H1 (cell line): ENCODE results near the gene MEIS3. TPM values are rescaled to one million over a fixed set of nuclear protein-coding genes. Genes with fewer than 3 reads are reported as not detected.

Experiments used
- CTCF ChIA-PET: fragments of 300-600 bp; sonication (Branson Sonifier 250); formaldehyde crosslinking; loops from one replicate; lab custom pipeline; 2021; ENCODE audit not compliant: partially characterized antibody; lab: Charles Lee
- POLR2A ChIA-PET: fragments of 300-600 bp; sonication (Branson Sonifier 250); formaldehyde crosslinking; loops from one replicate; lab custom pipeline; 2021; ENCODE audit warnings: inconsistent platforms; ENCODE audit not compliant: partially characterized antibody; lab: Charles Lee
- DNase-seq, 2 experiments: peaks; one replicate each; pipeline versions ENCODE4 v3.0.0 to v3.0.0-alpha.2; 2010 to 2022; ENCODE audit warnings: low spot score in 2 of 2, low read depth in 1 of 2, mixed read lengths in 1 of 2
- FAIRE-seq: peaks from 2 replicates; lab custom pipeline; 2011; peaks lifted over from hg19 to GRCh38; lab: Jason Lieb, UNC
- H2AFZ ChIP-seq: 2 replicates; pipeline ENCODE4 v1.8.1; 2012; ENCODE audit warnings: low read length, inconsistent platforms
- H2AK5ac ChIP-seq: 2 replicates; pipeline ENCODE4 v1.6.1; 2013; ENCODE audit warnings: low read depth, low read length
- H2BK120ac ChIP-seq: replicated peaks from 2 replicates; pipeline ENCODE3; 2013; ENCODE audit warnings: low read depth, low read length, inconsistent platforms
- H2BK12ac ChIP-seq: 2 replicates; pipeline ENCODE4 v1.6.1; 2013; ENCODE audit warnings: low read depth, low read length
- H2BK15ac ChIP-seq: 2 replicates; pipeline ENCODE4 v1.6.1; 2013; ENCODE audit warnings: low read length
- H2BK20ac ChIP-seq: 2 replicates; pipeline ENCODE4 v1.6.1; 2013; ENCODE audit warnings: low read length
- H2BK5ac ChIP-seq: 2 replicates; pipeline ENCODE4 v1.6.1; 2013; ENCODE audit warnings: low read depth, low read length
- H3K14ac ChIP-seq: 2 replicates; pipeline ENCODE4 v1.6.1; 2013; ENCODE audit warnings: inconsistent platforms; ENCODE audit not compliant: insufficient read length
- H3K18ac ChIP-seq: 2 replicates; pipeline ENCODE4 v1.6.1; 2013; ENCODE audit warnings: low read length; ENCODE audit errors: extremely low read depth
- H3K23ac ChIP-seq: 2 replicates; pipeline ENCODE4 v1.6.1; 2013; ENCODE audit warnings: inconsistent platforms; ENCODE audit not compliant: insufficient read length
- H3K23me2 ChIP-seq: 2 replicates; pipeline ENCODE4 v1.6.1; 2013; ENCODE audit warnings: low read depth, low read length
- H3K27ac ChIP-seq: 2 replicates; pipeline ENCODE4 v1.6.1; 2011; ENCODE audit warnings: low read depth, low read length, inconsistent platforms
- H3K27me3 ChIP-seq, 4 experiments: replicated peaks in 1 of 4; 1 replicate in 1 of 4; 2 replicates in 3 of 4; pipeline versions ENCODE4 v1.6.1 to v1.8.1; 2011 to 2013; ENCODE audit warnings: low read length in 3 of 4, mild to moderate bottlenecking in 3 of 4, inconsistent platforms in 2 of 4, mixed read lengths in 2 of 4, moderate library complexity in 1 of 4; ENCODE audit not compliant: control insufficient read depth in 3 of 4, insufficient read depth in 3 of 4; ENCODE audit errors: extremely low read depth in 1 of 4
- H3K36me3 ChIP-seq, 4 experiments: 2 replicates each; pipeline versions ENCODE4 v1.6.1 to v1.8.1; 2011 to 2013; ENCODE audit warnings: mild to moderate bottlenecking in 4 of 4, low read length in 3 of 4, moderate library complexity in 2 of 4, control low read depth in 1 of 4, inconsistent platforms in 1 of 4; ENCODE audit not compliant: insufficient read depth in 4 of 4, control insufficient read depth in 2 of 4
- H3K4ac ChIP-seq: replicated peaks from 2 replicates; pipeline ENCODE3; 2013; ENCODE audit warnings: low read length, low read depth, mixed read lengths, inconsistent platforms; ENCODE audit not compliant: insufficient read length
- H3K4me1 ChIP-seq, 4 experiments: replicated peaks in 1 of 4; 1 replicate in 1 of 4; 2 replicates in 3 of 4; pipeline versions ENCODE4 v1.6.1 to v1.8.1; 2011 to 2013; ENCODE audit warnings: low read length in 3 of 4, inconsistent platforms in 2 of 4, mixed read lengths in 1 of 4; ENCODE audit not compliant: insufficient read depth in 4 of 4, control insufficient read depth in 3 of 4
- H3K4me2 ChIP-seq, 2 experiments: 2 replicates each; pipeline versions ENCODE4 v1.6.1 to v1.8.1; 2011 to 2013; ENCODE audit warnings: low read depth in 2 of 2, low read length in 2 of 2, control low read depth in 1 of 2, inconsistent platforms in 1 of 2, mild to moderate bottlenecking in 1 of 2; ENCODE audit not compliant: insufficient read depth in 1 of 2
- H3K4me3 ChIP-seq, 4 experiments: fragments of 200-600, 300-600 bp in 1 of 4; sonication (generic), shearing (Covaris generic), sonication (Bioruptor Twin) in 1 of 4; 2 replicates each; pipeline versions ENCODE4 v1.5.1 to v1.8.1; 2011 to 2016; ENCODE audit warnings: low read length in 4 of 4, low read depth in 3 of 4, control low read depth in 2 of 4, inconsistent platforms in 2 of 4, mild to moderate bottlenecking in 2 of 4, mixed read lengths in 1 of 4, moderate library complexity in 1 of 4; ENCODE audit not compliant: insufficient read depth in 2 of 4; ENCODE audit errors: extremely low read depth in 1 of 4
- H3K56ac ChIP-seq: replicated peaks from 2 replicates; pipeline ENCODE3; 2013; ENCODE audit warnings: low read depth, mild to moderate bottlenecking, mixed read lengths, low read length, inconsistent platforms; ENCODE audit not compliant: insufficient read length
- H3K79me1 ChIP-seq: 2 replicates; pipeline ENCODE4 v1.6.1; 2013; ENCODE audit warnings: low read depth, low read length, control low read depth
- H3K79me2 ChIP-seq, 2 experiments: 2 replicates each; pipeline versions ENCODE4 v1.6.1 to v1.8.1; 2012 to 2013; ENCODE audit warnings: low read length in 2 of 2, mild to moderate bottlenecking in 2 of 2, inconsistent platforms in 1 of 2; ENCODE audit not compliant: insufficient read depth in 2 of 2, control insufficient read depth in 1 of 2
- H3K9ac ChIP-seq, 4 experiments: replicated peaks in 1 of 4; 1 replicate in 1 of 4; 2 replicates in 3 of 4; pipeline versions ENCODE4 v1.6.1 to v1.8.1; 2011 to 2013; ENCODE audit warnings: low read depth in 3 of 4, low read length in 3 of 4, control low read depth in 2 of 4, mild to moderate bottlenecking in 2 of 4, moderate library complexity in 2 of 4, inconsistent platforms in 1 of 4; ENCODE audit errors: extremely low read depth in 1 of 4
- H3K9me3 ChIP-seq, 2 experiments: 2 replicates each; pipeline versions ENCODE4 v1.6.1 to v1.8.1; 2012 to 2013; ENCODE audit warnings: mild to moderate bottlenecking in 2 of 2, moderate library complexity in 2 of 2, control low read depth in 1 of 2, inconsistent platforms in 1 of 2, low read depth in 1 of 2, low read length in 1 of 2, mixed read lengths in 1 of 2; ENCODE audit not compliant: insufficient read depth in 2 of 2
- H4K20me1 ChIP-seq, 2 experiments: replicated peaks in 1 of 2; 2 replicates each; pipeline versions ENCODE3 to v1.8.1; 2011 to 2013; ENCODE audit warnings: inconsistent platforms in 2 of 2, low read length in 2 of 2, mild to moderate bottlenecking in 1 of 2; ENCODE audit not compliant: insufficient read depth in 2 of 2, control insufficient read depth in 1 of 2
- H4K5ac ChIP-seq: 2 replicates; pipeline ENCODE4 v1.6.1; 2013; ENCODE audit warnings: low read length, low read depth, mixed read lengths, inconsistent platforms; ENCODE audit not compliant: insufficient read length
- H4K8ac ChIP-seq: 2 replicates; pipeline ENCODE4 v1.8.0; 2013; ENCODE audit warnings: mild to moderate bottlenecking, moderate library complexity, low read length, inconsistent platforms; ENCODE audit not compliant: insufficient read depth; ENCODE audit errors: extremely low read depth
- H4K91ac ChIP-seq: replicated peaks from 2 replicates; pipeline ENCODE3; 2013; ENCODE audit warnings: low read length, mixed read lengths, inconsistent platforms; ENCODE audit not compliant: insufficient read length
- BACH1 ChIP-seq: IDR thresholded peaks from 2 replicates; pipeline ENCODE4 v1.6.1; 2012; ENCODE audit warnings: low read length, improper control_type of control experiment
- MAFK ChIP-seq: IDR thresholded peaks from 2 replicates; pipeline ENCODE4 v1.6.1; 2012; ENCODE audit warnings: low read depth, mild to moderate bottlenecking, improper control_type of control experiment, low read length
- TAF1 ChIP-seq: IDR thresholded peaks from 2 replicates; pipeline ENCODE4 v1.6.1; 2011; ENCODE audit warnings: mild to moderate bottlenecking, low read depth, low read length
- WGBS, 2 experiments: shearing (Covaris generic) in 1 of 2; methylation state at CpG; one replicate each; pipeline versions ENCODE4 v1.1.6 to v1.1.7; 2013 to 2015; ENCODE audit warnings: low lambda C conversion rate in 2 of 2, mixed read lengths in 2 of 2, inconsistent platforms in 1 of 2, low coverage in 1 of 2, missing lambda C conversion rate in 1 of 2; ENCODE audit not compliant: insufficient replicate concordance in 2 of 2, insufficient coverage in 1 of 2, insufficient read length in 1 of 2; ENCODE audit errors: extremely low coverage in 1 of 2, missing lambda C conversion rate in 1 of 2; 5-methylcytosine and 5-hydroxymethylcytosine counted together
- polyA plus RNA-seq, 7 experiments: library from polyadenylated mRNA; depleted of rRNA in 3 of 7; stranded (reverse) in 5 of 7; unstranded in 2 of 7; fragments of >200 nt in 5 of 7; fragments of 200-250 nt in 2 of 7; gene quantifications; 1 replicate in 5 of 7; 2 replicates in 1 of 7; 4 replicates in 1 of 7; pipeline versions ENCODE4 v1.2.1 to v1.2.3, GENCODE V29; 2011 to 2013; ENCODE audit warnings: missing spikeins in 2 of 7, mixed read lengths in 2 of 7
- total RNA-seq: library from RNA; stranded (reverse); fragmentation: NEBNext Ultra II Directional; extraction: Animal tissue kit (Norgen Biotek cat#: 25700); gene quantifications from 2 replicates; pipeline ENCODE4 v1.2.1, GENCODE V29; 2021

The MEIS3 gene
- total and polyA plus RNA-seq, 2 of the 8 experiments (the other 6 are each of a cell fraction or from before 2014, with no cell fraction given), result 24.5 to 28.2 TPM

DNA sequence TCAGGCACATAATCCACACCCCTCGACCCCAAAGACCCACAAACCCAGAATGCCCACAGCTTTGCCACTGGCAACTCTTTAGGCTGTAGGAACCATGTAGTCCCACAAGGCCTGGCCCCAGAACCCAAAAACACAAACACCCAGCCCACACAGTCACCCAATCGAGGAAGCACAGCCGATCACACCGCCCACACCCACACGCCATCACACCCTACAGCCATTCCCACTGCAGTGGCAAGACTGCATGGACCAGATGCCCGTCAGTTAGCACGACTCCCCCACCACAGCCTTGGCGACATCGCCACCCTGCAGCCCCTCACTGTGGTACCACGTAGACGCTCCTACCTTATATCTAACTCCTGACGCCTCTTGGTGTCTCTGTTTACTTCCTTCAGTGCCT, 24.0 kb upstream of the MEIS3 start:
- TF ChIP-seq TAF1, result no peak
- no peak for TF ChIP-seq BACH1
- TF ChIP-seq MAFK, result no peak
- no peak overlapping the region for H3K56ac ChIP-seq
- no peak overlapping the region for H3K27ac ChIP-seq
- H2BK120ac ChIP-seq, result no peak overlapping the region
- no peak overlapping the region for H2BK5ac ChIP-seq
- no peak overlapping the region for H3K18ac ChIP-seq
- 79% methylated on average over 12 of the region's 12 CpGs; no CpG with 5 or more reads in 1 of the 2 experiments for WGBS, 2 experiments
- no peak overlapping the region for H2BK20ac ChIP-seq
- peaks cover 0 to 8% (median 7%) of the 10 kb centered on the region in 4 experiments; a peak in 5 of 7 replicates for H3K27me3 ChIP-seq
- peaks cover 21% of the 10 kb centered on the region; the same call in 1 of the 2 replicates for H3K23me2 ChIP-seq
- FAIRE-seq (no peak), DNase-seq (no peak)
- no peak overlapping the region for H4K5ac ChIP-seq
- peaks cover 2 to 13% (median 9%) of the 10 kb centered on the region in 4 experiments for H3K4me1 ChIP-seq
- CTCF ChIA-PET, result interaction anchor here (0.8 to 24.5 kb wide), 3 partner anchors 40 to 264 kb away, joined by 3 to 436 read pairs (median 3); partner anchors contain the start of genes EHD2 and KPTN
- no peak overlapping the region for H4K8ac ChIP-seq
- no peaks in the 10 kb centered on the region for H3K36me3 ChIP-seq
- no peak overlapping the region for H2BK12ac ChIP-seq
- no peaks in the 10 kb centered on the region for H3K9me3 ChIP-seq
- no peak overlapping the region for H3K23ac ChIP-seq
- no peak overlapping the region for H3K4me3 ChIP-seq
- H4K20me1 ChIP-seq, result peaks cover 2 to 19% of the 10 kb centered on the region in 2 experiments
- H2BK15ac ChIP-seq, result peak overlapping the region; percentile 81; the same call in 1 of the 2 replicates
- POLR2A ChIA-PET, result interaction anchor here (0.6 kb wide), 1 partner anchor 10 kb away, joined by 3 read pairs; no protein-coding TSS in a partner anchor
- H2AK5ac ChIP-seq, result no peak overlapping the region
- H3K4me2 ChIP-seq, result no peak overlapping the region
- no peak overlapping the region for H3K4ac ChIP-seq
- no peak overlapping the region for H3K14ac ChIP-seq
- H2AFZ ChIP-seq, result no peak overlapping the region
- H4K91ac ChIP-seq, result no peak overlapping the region
- no peaks in the 10 kb centered on the region for H3K79me2 ChIP-seq
- no peaks in the 10 kb centered on the region; the same call in 1 of the 2 replicates for H3K79me1 ChIP-seq
- H3K9ac ChIP-seq, result no peak overlapping the region
